NCI-H2107 (cell line): ENCODE measurements around the gene HES2.
"Not testable (repeated sequence)": the region's sequence is repeated elsewhere in the genome, so short reads cannot be mapped to it uniquely, and the experiment has no call there.

Experiments used
- DNase-seq: peaks from one replicate; lab custom pipeline; 2025; lab: John Stamatoyannopoulos, UW

HES2 gene

GRCh38 chr1:6419804-6420453, at the start of gene HES2:
Gene HES2 (minus strand): TSS chr1:6419919. CDS start chr1:6419820, 99 bp downstream.
- DNase-seq = no peak

- DNase-seq = no peak
These were observed 49.2 kb upstream of the HES2 start for GRCh38 chr1:6468729-6469461.

- no peak for DNase-seq
These were observed 48.3 kb upstream of the HES2 start for GRCh38 chr1:6467744-6468688.

GRCh38 chr1:6467224-6467623, 47.5 kb upstream of the HES2 start:
- no peak for DNase-seq

- no peak for DNase-seq
These were observed 47.0 kb upstream of the HES2 start for GRCh38 chr1:6466751-6467150.

- no peak for DNase-seq
These were observed 46.3 kb upstream of the HES2 start, which contains the start of gene TNFRSF25 for GRCh38 chr1:6466023-6466422. Gene TNFRSF25 (minus strand): TSS chr1:6466173. CDS start chr1:6466107, 66 bp downstream.

- no peak for DNase-seq
These were observed 45.8 kb upstream of the HES2 start for GRCh38 chr1:6465461-6466005.

- no peak for DNase-seq
These were observed 45.2 kb upstream of the HES2 start for GRCh38 chr1:6464915-6465314.

GRCh38 chr1:6464514-6464836, 44.8 kb upstream of the HES2 start:
- no peak for DNase-seq

GRCh38 chr1:6463120-6463412, 43.3 kb upstream of the HES2 start:
- no peak for DNase-seq

- DNase-seq = no peak
These were observed 42.8 kb upstream of the HES2 start for GRCh38 chr1:6462412-6463119.

- no peak for DNase-seq
These were observed 42.1 kb upstream of the HES2 start for GRCh38 chr1:6461538-6462411.

GRCh38 chr1:6461051-6461530, 41.4 kb upstream of the HES2 start:
- no peak for DNase-seq

GRCh38 chr1:6460301-6461050, 40.8 kb upstream of the HES2 start:
- no peak for DNase-seq

- DNase-seq = no peak
These were observed 40.1 kb upstream of the HES2 start for GRCh38 chr1:6459850-6460265.

- DNase-seq = no peak
These were observed 37.2 kb upstream of the HES2 start for GRCh38 chr1:6456800-6457466.

- not testable (repeated sequence) for DNase-seq
These were observed 36.2 kb upstream of the HES2 start for GRCh38 chr1:6455752-6456520.
